Karpas-422 (cell line): ENCODE data around the gene SIM1. TPM values are rescaled to one million over a fixed set of nuclear protein-coding genes. Genes with fewer than 3 reads are reported as not detected.

Source experiments
- DNase-seq: peaks from one replicate; pipeline ENCODE4 v3.0.0-alpha.2; 2015
- H2AFZ ChIP-seq: fragments of 200-600 bp; sonication (generic); 2 replicates; pipeline ENCODE4 v1.6.1; 2014; ENCODE audit warnings: antibody characterized with exemption, low read length, mixed read lengths
- H3K27ac ChIP-seq: fragments of 200-600 bp; sonication (generic); 2 replicates; pipeline ENCODE4 v1.5.1; 2014; ENCODE audit warnings: mild to moderate bottlenecking, low read length, moderate library complexity
- H3K27me3 ChIP-seq: fragments of 200-600 bp; sonication (generic); 2 replicates; pipeline ENCODE4 v1.6.1; 2014; ENCODE audit warnings: low read length, mixed read lengths
- H3K36me3 ChIP-seq: fragments of 200-600 bp; sonication (generic); 2 replicates; pipeline ENCODE4 v1.6.1; 2014; ENCODE audit warnings: low read length, mixed read lengths; ENCODE audit not compliant: insufficient read depth
- H3K4me1 ChIP-seq: fragments of 200-600 bp; sonication (generic); 2 replicates; pipeline ENCODE4 v1.6.1; 2014; ENCODE audit warnings: mild to moderate bottlenecking, low read length, mixed read lengths
- H3K4me2 ChIP-seq: fragments of 200-600 bp; sonication (generic); 2 replicates; pipeline ENCODE4 v1.6.1; 2014; ENCODE audit warnings: low read length, low read depth, mild to moderate bottlenecking; ENCODE audit not compliant: poor library complexity, severe bottlenecking
- H3K4me3 ChIP-seq: fragments of 200-600 bp; sonication (generic); 2 replicates; pipeline ENCODE4 v1.5.1; 2014; ENCODE audit warnings: mild to moderate bottlenecking, antibody characterized with exemption, low read length, mixed read lengths
- H3K79me2 ChIP-seq: fragments of 200-600 bp; sonication (generic); 2 replicates; pipeline ENCODE4 v1.6.1; 2014; ENCODE audit warnings: mild to moderate bottlenecking, low read length, mixed read lengths
- H3K9ac ChIP-seq: fragments of 200-600 bp; sonication (generic); 2 replicates; pipeline ENCODE4 v1.6.0; 2014; ENCODE audit warnings: low read length
- H3K9me2 ChIP-seq: fragments of 200-600 bp; sonication (generic), shearing (Covaris generic); replicated peaks from 2 replicates; pipeline ENCODE4 v1.6.0; 2014; ENCODE audit warnings: mild to moderate bottlenecking, low read length, moderate library complexity; ENCODE audit not compliant: insufficient read depth
- H3K9me3 ChIP-seq: fragments of 300-700, 200-600 bp; sonication (generic); 2 replicates; pipeline ENCODE4 v1.6.1; 2014; ENCODE audit warnings: low read length, mixed read lengths
- H4K20me1 ChIP-seq: fragments of 200-600 bp; sonication (generic); 2 replicates; pipeline ENCODE4 v1.6.1; 2014; ENCODE audit warnings: mild to moderate bottlenecking, antibody characterized with exemption, low read length, low read depth; ENCODE audit not compliant: insufficient read depth
- total RNA-seq: library from RNA; depleted of rRNA; stranded (reverse); fragments of >200 nt; shearing (Covaris generic); gene quantifications from 2 replicates; pipeline ENCODE4 v1.2.3, GENCODE V29; 2014; ENCODE audit warnings: low replicate concordance

SIM1 gene
- total RNA-seq, 1 experiment from 2014 or later = not detected

- H2AFZ ChIP-seq = no peak overlapping the region
- no peaks in the 10 kb centered on the region for H3K79me2 ChIP-seq
- H3K4me2 ChIP-seq = no peak overlapping the region
- no peaks in the 10 kb centered on the region for H3K9me2 ChIP-seq
- no peak overlapping the region for H3K9ac ChIP-seq
- H3K4me3 ChIP-seq = no peak overlapping the region
- no peaks in the 10 kb centered on the region for H3K36me3 ChIP-seq
- no peaks in the 10 kb centered on the region for H4K20me1 ChIP-seq
- H3K4me1 ChIP-seq = no peaks in the 10 kb centered on the region
- no peak overlapping the region for H3K27ac ChIP-seq
- H3K9me3 ChIP-seq = no peaks in the 10 kb centered on the region
- DNase-seq = no peak
- H3K27me3 ChIP-seq = no peaks in the 10 kb centered on the region
These were observed 71.2 kb downstream of the SIM1 start for GRCh38 chr6:100393493-100393892.

- Histone ChIP-seq H3K36me3 (no peaks in the 10 kb centered on the region), H3K27me3 (no peaks in the 10 kb centered on the region), H3K9ac (no peak overlapping the region), H4K20me1 (no peaks in the 10 kb centered on the region), H3K79me2 (no peaks in the 10 kb centered on the region), H3K4me1 (no peaks in the 10 kb centered on the region), H2AFZ (no peak overlapping the region), H3K9me2 (no peaks in the 10 kb centered on the region), H3K4me3 (no peak overlapping the region), H3K27ac (no peak overlapping the region), H3K9me3 (no peaks in the 10 kb centered on the region), H3K4me2 (no peak overlapping the region)
- DNase-seq = no peak
These were observed 72.3 kb downstream of the SIM1 start for GRCh38 chr6:100392423-100392822.

- Histone ChIP-seq H3K36me3 (no peaks in the 10 kb centered on the region), H3K9ac (no peak overlapping the region), H3K27me3 (no peaks in the 10 kb centered on the region), H3K9me2 (no peaks in the 10 kb centered on the region), H3K4me1 (no peaks in the 10 kb centered on the region), H4K20me1 (no peaks in the 10 kb centered on the region), H3K79me2 (no peaks in the 10 kb centered on the region), H3K4me2 (no peak overlapping the region), H3K4me3 (no peak overlapping the region), H2AFZ (no peak overlapping the region), H3K27ac (no peak overlapping the region), H3K9me3 (no peaks in the 10 kb centered on the region)
- DNase-seq = no peak
These were observed 75.7 kb downstream of the SIM1 start for GRCh38 chr6:100388868-100389519.

- no peak overlapping the region for H3K4me2 ChIP-seq
- no peak overlapping the region for H3K4me3 ChIP-seq
- H3K4me1 ChIP-seq = no peaks in the 10 kb centered on the region
- no peaks in the 10 kb centered on the region for H4K20me1 ChIP-seq
- H2AFZ ChIP-seq = no peak overlapping the region
- H3K27me3 ChIP-seq = no peaks in the 10 kb centered on the region
- H3K9ac ChIP-seq = no peak overlapping the region
- no peak for DNase-seq
- H3K9me3 ChIP-seq = no peaks in the 10 kb centered on the region
- H3K79me2 ChIP-seq = no peaks in the 10 kb centered on the region
- H3K36me3 ChIP-seq = no peaks in the 10 kb centered on the region
- no peak overlapping the region for H3K27ac ChIP-seq
- H3K9me2 ChIP-seq = no peaks in the 10 kb centered on the region
These were observed 81.9 kb downstream of the SIM1 start for GRCh38 chr6:100382767-100383195.

GRCh38 chr6:100382031-100382430 is 82.7 kb downstream of the SIM1 start:
- H3K4me1 ChIP-seq = no peaks in the 10 kb centered on the region
- H4K20me1 ChIP-seq = no peaks in the 10 kb centered on the region
- H3K27me3 ChIP-seq = no peaks in the 10 kb centered on the region
- H3K9me2 ChIP-seq = no peaks in the 10 kb centered on the region
- no peak overlapping the region for H2AFZ ChIP-seq
- no peaks in the 10 kb centered on the region for H3K79me2 ChIP-seq
- H3K4me2 ChIP-seq = no peak overlapping the region
- H3K27ac ChIP-seq = no peak overlapping the region
- no peak overlapping the region for H3K9ac ChIP-seq
- no peak overlapping the region for H3K4me3 ChIP-seq
- no peaks in the 10 kb centered on the region for H3K36me3 ChIP-seq
- no peak for DNase-seq
- H3K9me3 ChIP-seq = no peaks in the 10 kb centered on the region

GRCh38 chr6:100381111-100381510 is 83.6 kb downstream of the SIM1 start:
- no peaks in the 10 kb centered on the region for H3K36me3 ChIP-seq
- H3K9me2 ChIP-seq = no peaks in the 10 kb centered on the region
- H3K27me3 ChIP-seq = no peaks in the 10 kb centered on the region
- H2AFZ ChIP-seq = no peak overlapping the region
- no peak for DNase-seq
- H3K9ac ChIP-seq = no peak overlapping the region
- no peak overlapping the region for H3K4me3 ChIP-seq
- H3K27ac ChIP-seq = no peak overlapping the region
- no peaks in the 10 kb centered on the region for H3K79me2 ChIP-seq
- no peaks in the 10 kb centered on the region for H4K20me1 ChIP-seq
- no peaks in the 10 kb centered on the region for H3K4me1 ChIP-seq
- no peak overlapping the region for H3K4me2 ChIP-seq
- H3K9me3 ChIP-seq = no peaks in the 10 kb centered on the region

- DNase-seq = no peak
- Histone ChIP-seq H3K4me3 (no peak overlapping the region), H3K9me3 (no peaks in the 10 kb centered on the region), H3K4me2 (no peak overlapping the region), H2AFZ (no peak overlapping the region), H3K4me1 (no peaks in the 10 kb centered on the region), H3K79me2 (no peaks in the 10 kb centered on the region), H3K27ac (no peak overlapping the region), H3K36me3 (no peaks in the 10 kb centered on the region), H3K27me3 (no peaks in the 10 kb centered on the region), H3K9me2 (no peaks in the 10 kb centered on the region), H3K9ac (no peak overlapping the region), H4K20me1 (no peaks in the 10 kb centered on the region)
These were observed 85.3 kb downstream of the SIM1 start for GRCh38 chr6:100379386-100379785.

GRCh38 chr6:100378576-100378975 is 86.1 kb downstream of the SIM1 start:
- H4K20me1 ChIP-seq = no peaks in the 10 kb centered on the region
- no peaks in the 10 kb centered on the region for H3K4me1 ChIP-seq
- no peaks in the 10 kb centered on the region for H3K79me2 ChIP-seq
- H3K4me3 ChIP-seq = no peak overlapping the region
- no peaks in the 10 kb centered on the region for H3K36me3 ChIP-seq
- no peak for DNase-seq
- H3K27me3 ChIP-seq = no peaks in the 10 kb centered on the region
- H3K9me2 ChIP-seq = no peaks in the 10 kb centered on the region
- H2AFZ ChIP-seq = no peak overlapping the region
- no peak overlapping the region for H3K27ac ChIP-seq
- no peaks in the 10 kb centered on the region for H3K9me3 ChIP-seq
- H3K4me2 ChIP-seq = no peak overlapping the region
- no peak overlapping the region for H3K9ac ChIP-seq
